ENCODE measurements around the gene POLR2J. TPM values are rescaled to one million over a fixed set of nuclear protein-coding genes. Genes with fewer than 3 reads are reported as not detected.
A peak's percentile ranks its signal among the peaks of the same experiment; 100 is the strongest.
"Not testable (repeated sequence)": the region's sequence is repeated elsewhere in the genome, so short reads cannot be mapped to it uniquely, and the experiment has no call there.

Gene POLR2J
- total RNA-seq = 10 to 100 TPM; 49.1 to 54.7 TPM

DNA sequence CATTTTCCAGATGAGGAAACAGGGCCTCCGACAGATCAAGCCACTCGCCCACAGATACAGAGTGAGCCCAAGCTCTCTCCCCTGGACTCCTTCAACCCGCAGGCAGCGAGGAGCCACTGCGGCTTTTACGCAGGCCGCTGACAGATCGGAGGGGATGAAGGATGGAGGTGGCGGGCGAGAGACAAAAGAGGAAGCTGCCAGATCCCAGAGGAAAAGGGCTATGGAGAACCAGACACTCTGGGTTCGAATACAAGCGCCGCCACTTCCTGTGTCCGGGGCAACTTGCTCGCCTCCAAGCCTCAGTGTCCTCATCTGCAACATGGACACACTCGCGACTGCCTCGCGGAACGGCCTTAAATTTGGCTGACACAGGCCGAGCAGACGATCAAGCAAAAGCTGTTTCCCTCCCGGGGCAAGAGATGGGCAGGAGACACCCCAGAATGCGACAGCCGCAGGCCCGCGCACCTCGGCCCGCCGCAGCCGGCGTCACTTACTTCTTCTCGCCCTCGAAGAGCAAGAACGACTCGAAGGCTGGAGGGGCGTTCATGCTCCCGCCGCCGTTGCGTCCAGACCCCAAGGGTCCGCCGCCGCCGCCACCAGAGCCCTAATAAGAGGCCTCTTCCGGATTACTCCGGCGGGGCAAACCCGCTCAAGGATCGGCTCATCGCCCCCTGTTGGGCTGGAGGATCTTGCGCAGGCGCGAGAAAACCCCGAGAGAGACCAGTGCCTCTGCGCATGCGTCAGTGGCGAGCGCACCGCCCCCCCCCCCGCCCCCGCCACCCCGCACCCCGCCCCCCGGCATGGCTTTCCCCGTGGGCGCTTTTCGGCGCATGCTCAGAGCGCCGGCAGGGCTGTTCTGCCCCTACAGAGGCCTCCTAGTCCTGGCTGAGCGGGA is at the start of gene POLR2J:
TSS of gene POLR2J (minus strand) at position 609 of the 895 bp plus-strand sequence. CDS start at position 547, 62 bp downstream.
- Mint-ChIP-seq H3K27ac (peak within 1 kb of the TSS; percentile 88), H3K4me3 (peak within 1 kb of the TSS; percentile 87)
- CTCF ChIA-PET; intact Hi-C loops (cut with micrococcal nuclease); H3K9me3 Mint-ChIP-seq; H3K27me3 Mint-ChIP-seq; POLR2A ChIA-PET; H3K36me3 Mint-ChIP-seq (ENCODE audit: low read depth); H3K4me1 Mint-ChIP-seq (ENCODE audit: low read depth): not testable (repeated sequence)
- DNase-seq (peak; percentile 77), ATAC-seq (peak; percentile 94)

DNA sequence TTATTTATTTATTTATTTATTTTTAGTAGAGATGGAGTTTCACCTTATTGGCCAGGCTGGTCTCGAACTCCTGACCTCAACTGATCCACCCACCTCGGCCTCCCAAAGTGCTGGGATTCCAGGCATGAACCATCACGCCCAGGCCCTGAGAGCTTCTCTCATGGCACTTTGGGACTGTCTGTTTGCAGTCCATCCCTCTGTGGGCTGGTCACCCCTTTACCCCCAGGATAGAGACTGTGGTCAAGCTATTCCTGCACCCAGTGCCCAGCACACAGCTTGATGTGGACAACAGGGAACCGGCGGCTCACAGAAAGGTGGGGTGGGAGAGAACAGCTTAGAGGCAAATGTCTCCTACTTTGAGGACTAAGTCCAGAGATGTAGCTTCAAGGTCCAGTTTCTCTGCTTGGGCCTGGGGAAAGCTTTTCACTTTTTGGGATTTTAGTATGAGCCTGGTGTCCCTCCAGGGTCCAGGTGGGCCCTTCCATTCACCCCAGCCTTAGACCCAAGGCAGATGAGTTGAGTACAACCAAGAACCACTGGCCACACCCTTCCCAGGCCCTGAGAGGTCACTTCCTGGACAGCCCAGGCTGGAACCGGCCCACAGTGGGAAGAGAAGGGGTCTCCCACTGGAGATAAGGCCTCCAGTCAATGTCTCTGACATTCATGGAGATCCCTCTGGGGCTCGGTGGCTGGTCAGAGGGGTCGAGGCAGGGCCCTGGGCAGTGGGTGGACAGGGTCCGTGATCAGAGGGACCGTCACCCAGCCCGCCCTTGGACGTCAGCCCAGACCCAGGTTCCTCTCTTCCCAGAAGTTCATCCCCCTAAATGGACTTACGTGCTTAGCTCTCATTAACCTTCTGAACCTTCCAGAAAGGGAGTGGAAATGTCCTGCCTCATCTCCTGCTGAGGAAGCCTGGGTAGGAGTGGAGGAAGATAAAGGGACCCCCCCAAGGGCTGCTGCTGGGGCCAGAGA is 49.4 kb upstream of the POLR2J start:
- POLR2A ChIA-PET; DNase-seq; CTCF ChIA-PET; ATAC-seq; H3K27ac Mint-ChIP-seq; H3K4me1 Mint-ChIP-seq (ENCODE audit: low read depth); H3K9me3 Mint-ChIP-seq; H3K4me3 Mint-ChIP-seq; H3K27me3 Mint-ChIP-seq; intact Hi-C loops (cut with micrococcal nuclease); H3K36me3 Mint-ChIP-seq (ENCODE audit: low read depth): not testable (repeated sequence)

DNA sequence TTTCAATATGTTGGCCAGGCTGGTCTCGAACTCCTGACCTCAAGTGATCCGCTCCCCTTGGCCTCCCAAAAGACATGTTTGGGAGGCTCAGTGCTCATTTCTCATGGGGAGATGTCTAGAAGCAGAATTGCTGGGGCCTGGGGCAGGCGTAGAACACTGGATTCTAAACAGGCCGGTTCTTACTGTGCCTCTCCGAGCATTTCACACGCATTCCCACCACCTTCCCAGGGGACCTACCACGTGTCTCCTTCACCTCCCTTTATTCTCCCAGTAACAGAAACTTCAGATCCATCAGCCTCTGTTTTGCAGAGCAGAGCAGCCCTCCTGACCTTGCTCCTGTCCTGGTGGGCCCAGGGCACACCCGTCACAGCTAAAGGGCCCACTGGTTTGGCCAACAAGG is 48.5 kb upstream of the POLR2J start:
- H3K27me3 Mint-ChIP-seq; POLR2A ChIA-PET; DNase-seq; ATAC-seq; CTCF ChIA-PET; H3K27ac Mint-ChIP-seq; H3K9me3 Mint-ChIP-seq; H3K4me3 Mint-ChIP-seq; H3K4me1 Mint-ChIP-seq (ENCODE audit: low read depth); intact Hi-C loops (cut with micrococcal nuclease); H3K36me3 Mint-ChIP-seq (ENCODE audit: low read depth): not testable (repeated sequence)

DNA sequence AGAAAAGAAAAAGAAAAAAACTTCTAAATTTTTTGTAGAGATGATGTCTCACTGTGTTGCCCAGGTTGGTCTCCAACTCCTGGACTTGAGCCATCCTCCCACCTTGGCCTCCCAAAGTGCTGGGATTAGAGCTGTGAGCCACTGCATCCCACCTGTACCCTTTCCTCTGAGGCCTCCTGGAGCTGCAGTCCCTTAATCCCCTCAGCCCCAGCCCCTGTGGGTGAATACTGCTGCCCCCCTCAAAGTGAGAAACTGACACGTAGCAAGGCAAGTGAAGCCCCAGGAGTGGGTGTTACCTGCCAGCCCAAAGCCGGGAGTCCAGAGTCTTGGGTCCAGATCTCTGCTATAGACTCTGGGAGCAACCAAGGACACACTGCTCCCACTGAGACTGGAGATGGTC is 46.1 kb upstream of the POLR2J start:
- ATAC-seq; DNase-seq; POLR2A ChIA-PET; H3K4me3 Mint-ChIP-seq; H3K9me3 Mint-ChIP-seq; intact Hi-C loops (cut with micrococcal nuclease); H3K36me3 Mint-ChIP-seq (ENCODE audit: low read depth); H3K27me3 Mint-ChIP-seq; H3K4me1 Mint-ChIP-seq (ENCODE audit: low read depth); CTCF ChIA-PET; H3K27ac Mint-ChIP-seq: not testable (repeated sequence)

DNA sequence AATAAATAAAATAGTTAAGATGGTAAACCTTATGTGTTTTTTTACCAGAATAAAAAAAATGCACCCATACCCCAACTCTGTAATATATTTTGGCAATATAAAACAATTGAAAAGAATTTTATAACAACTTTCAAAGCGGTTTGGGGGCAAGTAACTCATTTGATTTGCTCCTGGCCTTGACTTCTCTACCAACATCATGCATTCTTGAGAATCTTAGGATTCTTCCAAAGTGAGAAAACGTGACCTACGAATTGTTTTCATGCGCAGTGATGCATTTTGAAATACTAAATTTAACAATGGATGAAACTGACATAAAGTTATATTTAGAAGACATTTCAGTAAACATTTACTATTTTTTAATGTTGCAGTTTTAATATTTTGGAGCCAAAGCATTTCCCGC is 42.1 kb upstream of the POLR2J start:
- H3K36me3 Mint-ChIP-seq (ENCODE audit: low read depth); H3K27me3 Mint-ChIP-seq; POLR2A ChIA-PET; H3K4me1 Mint-ChIP-seq (ENCODE audit: low read depth); ATAC-seq; CTCF ChIA-PET; H3K27ac Mint-ChIP-seq; H3K4me3 Mint-ChIP-seq; DNase-seq; H3K9me3 Mint-ChIP-seq; intact Hi-C loops (cut with micrococcal nuclease): not testable (repeated sequence)

DNA sequence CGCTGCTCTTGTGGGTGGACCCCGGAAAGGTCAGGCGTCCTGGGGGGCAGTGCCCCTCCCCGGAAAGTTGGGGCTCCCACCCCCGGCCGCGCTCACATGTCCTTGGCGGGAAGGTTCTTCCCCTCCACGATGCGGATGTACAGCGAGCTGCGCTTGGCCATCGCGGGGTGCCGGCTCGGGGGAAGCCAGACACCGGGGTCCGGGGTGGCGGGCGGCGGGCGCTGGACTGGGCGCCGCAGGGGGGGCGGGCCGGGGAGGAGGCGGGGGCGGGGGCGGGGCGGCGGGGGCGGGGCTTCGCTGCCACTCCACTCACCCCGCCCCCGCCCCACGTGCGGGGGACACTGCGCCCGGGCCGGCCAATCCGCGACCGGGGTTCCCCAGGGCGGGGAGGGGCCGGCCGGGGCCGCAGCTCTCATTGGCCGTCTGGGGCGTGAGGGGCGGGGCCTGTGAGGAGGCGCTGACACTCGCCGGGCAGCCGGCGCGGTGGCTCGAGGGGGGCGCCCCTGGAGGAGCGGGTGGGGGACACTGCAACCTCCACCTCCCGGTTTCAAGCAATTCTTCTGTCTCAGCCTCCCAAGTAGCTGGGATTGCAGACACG is 38.9 kb upstream of the POLR2J start, which contains the start of gene RASA4B:
TSS of gene RASA4B (minus strand) at position 228 of the 598 bp plus-strand sequence. CDS start at position 161, 67 bp downstream.
- H3K36me3 Mint-ChIP-seq (ENCODE audit: low read depth); H3K9me3 Mint-ChIP-seq; H3K4me1 Mint-ChIP-seq (ENCODE audit: low read depth); CTCF ChIA-PET; H3K27me3 Mint-ChIP-seq; H3K27ac Mint-ChIP-seq; POLR2A ChIA-PET; intact Hi-C loops (cut with micrococcal nuclease); DNase-seq: not testable (repeated sequence)
- ATAC-seq = peak; percentile 91
- H3K4me3 Mint-ChIP-seq = peak within 1 kb of the TSS; percentile 36

DNA sequence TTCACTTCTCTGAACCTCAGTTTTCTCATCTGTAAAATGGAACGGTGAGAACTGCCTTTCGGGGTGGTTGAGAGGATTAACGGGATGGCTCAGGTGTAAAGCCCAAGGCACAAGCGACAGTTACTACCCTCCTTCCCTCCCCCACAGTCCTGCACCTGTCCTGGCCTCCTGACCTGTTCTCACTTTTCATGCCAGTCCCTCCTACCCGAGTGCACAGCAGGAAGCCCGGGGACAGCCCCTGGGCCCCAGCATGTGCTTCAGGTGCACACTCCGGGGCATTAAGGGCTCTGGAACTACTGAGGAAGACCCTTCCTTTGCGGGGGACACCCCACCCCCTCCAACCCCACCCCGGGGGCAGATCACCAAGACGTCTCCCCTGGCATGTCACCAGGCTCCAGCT is 38.2 kb upstream of the POLR2J start:
- H3K27ac Mint-ChIP-seq; H3K9me3 Mint-ChIP-seq; POLR2A ChIA-PET; H3K27me3 Mint-ChIP-seq; H3K4me1 Mint-ChIP-seq (ENCODE audit: low read depth); intact Hi-C loops (cut with micrococcal nuclease); H3K4me3 Mint-ChIP-seq; DNase-seq; CTCF ChIA-PET; H3K36me3 Mint-ChIP-seq (ENCODE audit: low read depth): not testable (repeated sequence)
- ATAC-seq = peak; percentile 56

DNA sequence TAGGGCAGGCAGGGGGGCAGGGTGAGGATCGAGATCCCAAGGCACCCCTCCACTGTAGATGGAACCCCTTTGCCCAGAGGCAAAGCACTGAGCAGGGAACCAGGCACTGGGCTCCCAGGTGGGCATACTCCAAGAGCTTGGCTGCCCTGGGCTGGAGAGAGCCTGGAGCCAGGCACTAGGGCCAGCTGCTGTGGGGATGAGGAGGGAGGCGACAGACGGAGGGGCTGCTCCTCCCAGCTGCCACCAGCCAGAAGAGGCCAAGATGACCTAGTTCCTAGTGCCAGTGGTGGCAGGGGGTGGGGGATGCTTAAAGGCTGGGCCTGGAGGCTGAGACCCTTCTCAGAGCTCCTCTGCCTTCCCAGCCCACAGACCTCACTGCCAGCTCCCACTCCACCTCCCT is 37.2 kb upstream of the POLR2J start:
- ATAC-seq; H3K36me3 Mint-ChIP-seq (ENCODE audit: low read depth); H3K4me3 Mint-ChIP-seq; H3K27me3 Mint-ChIP-seq; H3K4me1 Mint-ChIP-seq (ENCODE audit: low read depth); DNase-seq; CTCF ChIA-PET; H3K27ac Mint-ChIP-seq; intact Hi-C loops (cut with micrococcal nuclease); POLR2A ChIA-PET; H3K9me3 Mint-ChIP-seq: not testable (repeated sequence)

DNA sequence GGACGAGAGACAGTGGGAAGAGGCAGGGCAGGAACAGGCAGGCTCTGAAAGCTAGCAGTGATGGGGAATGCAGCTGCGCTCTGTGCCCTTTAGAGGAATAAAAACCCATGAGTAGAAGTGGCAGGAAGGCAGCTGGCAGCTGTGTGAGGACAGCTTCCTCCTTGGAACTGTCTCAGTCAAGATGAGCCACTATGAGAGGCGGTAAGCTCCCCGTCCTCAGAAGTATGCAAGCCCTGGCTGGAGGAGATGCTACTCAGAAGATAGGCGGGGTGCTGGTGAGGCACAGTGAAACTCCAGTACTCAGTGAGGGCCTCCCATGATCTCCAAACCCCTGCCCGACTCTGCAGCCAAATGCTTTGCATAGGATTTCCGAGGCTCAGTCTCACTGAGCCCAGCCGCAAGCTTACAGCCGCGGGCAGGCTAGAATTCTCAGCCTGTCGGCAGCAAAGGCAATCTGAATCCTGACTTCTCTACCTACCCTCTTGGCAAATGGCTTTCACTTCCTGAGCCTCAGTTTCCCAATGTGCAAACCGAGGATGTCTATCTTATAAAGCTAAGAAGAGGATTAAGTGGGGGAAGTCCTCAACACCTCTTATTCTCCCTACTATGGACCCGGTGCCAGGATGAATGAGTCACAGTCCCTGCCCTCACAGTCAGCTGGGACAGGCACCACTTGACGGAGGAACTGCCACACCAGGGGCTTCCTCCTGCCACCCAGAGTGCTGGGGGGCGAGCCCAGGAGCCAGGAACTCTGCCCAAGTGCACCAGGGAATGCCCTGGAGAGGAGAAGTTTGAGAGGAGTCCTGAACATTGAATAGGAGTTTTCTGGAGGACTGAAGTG is 36.4 kb upstream of the POLR2J start:
- H3K27me3 Mint-ChIP-seq; H3K4me1 Mint-ChIP-seq (ENCODE audit: low read depth); POLR2A ChIA-PET; CTCF ChIA-PET; H3K9me3 Mint-ChIP-seq; H3K27ac Mint-ChIP-seq; H3K36me3 Mint-ChIP-seq (ENCODE audit: low read depth); H3K4me3 Mint-ChIP-seq; intact Hi-C loops (cut with micrococcal nuclease): not testable (repeated sequence)
- ATAC-seq = peak; percentile 6
- DNase-seq = peak; percentile 24

DNA sequence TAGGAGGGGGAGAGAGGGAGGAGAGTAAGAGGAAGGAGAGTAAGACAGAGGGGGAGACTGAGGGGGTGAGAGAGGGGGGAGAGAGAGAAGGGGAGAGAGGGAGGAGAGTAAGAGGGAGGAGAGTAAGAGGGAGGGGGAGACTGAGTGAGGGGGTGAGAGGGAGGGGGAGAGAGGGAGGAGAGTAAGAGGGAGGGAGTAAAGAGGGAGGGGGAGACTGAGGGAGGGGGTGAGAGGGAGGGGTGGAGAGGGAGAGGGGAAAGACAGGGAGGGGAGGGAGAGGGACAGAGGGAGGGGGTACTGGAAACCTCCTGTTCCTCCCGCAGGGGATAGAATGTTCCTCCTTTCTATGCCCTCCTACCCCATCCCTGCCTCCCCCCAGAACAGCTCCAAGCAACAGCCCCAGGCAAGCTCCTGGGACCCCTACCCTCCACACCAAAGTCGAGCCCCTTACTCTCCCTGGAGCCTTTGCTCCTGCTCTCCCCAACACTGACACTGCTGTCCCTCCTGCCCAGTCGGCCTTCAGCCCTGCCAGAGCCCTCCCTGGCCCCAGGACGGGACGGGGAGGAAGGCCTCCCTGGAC is 34.0 kb upstream of the POLR2J start:
- H3K27ac Mint-ChIP-seq; CTCF ChIA-PET; H3K4me3 Mint-ChIP-seq; intact Hi-C loops (cut with micrococcal nuclease); H3K36me3 Mint-ChIP-seq (ENCODE audit: low read depth); ATAC-seq; H3K9me3 Mint-ChIP-seq; POLR2A ChIA-PET; H3K27me3 Mint-ChIP-seq; H3K4me1 Mint-ChIP-seq (ENCODE audit: low read depth): not testable (repeated sequence)
- peak; percentile 14 for DNase-seq
